Transverse colon (tissue), 4 donors: ENCODE data around the gene ACSL6.

ENCODE experiments used
- EP300 ChIP-seq: sonication (generic); formaldehyde crosslinking; IDR thresholded peaks from one replicate; pipeline ENCODE4 v1.6.1; 2017; ENCODE audit warnings: antibody characterized with exemption, low read depth
- POLR2A ChIP-seq: fragments of 450-650 bp; IDR thresholded peaks from one replicate; pipeline ENCODE4 v1.6.1; 2016; ENCODE audit warnings: antibody characterized with exemption, mild to moderate bottlenecking, moderate library complexity
- POLR2AphosphoS5 ChIP-seq, 3 donors: sonication (generic); formaldehyde crosslinking; IDR thresholded peaks; one replicate each; pipeline ENCODE4 v1.6.1; 2016; ENCODE audit warnings: antibody characterized with exemption in 3 of 3
- TF ChIP-seq, protein P1 (sequence below), 5 experiments: fragments of 200-600 bp in 3 of 5; fragments of 450-650 bp in 2 of 5; sonication (generic) in 3 of 5; IDR thresholded peaks; 1 replicate in 2 of 5; 2 replicates in 3 of 5; pipeline ENCODE4 v1.5.1; 2016 to 2017; ENCODE audit warnings: antibody characterized with exemption in 5 of 5, inconsistent platforms in 3 of 5, mild to moderate bottlenecking in 2 of 5, moderate library complexity in 1 of 5

DNA sequence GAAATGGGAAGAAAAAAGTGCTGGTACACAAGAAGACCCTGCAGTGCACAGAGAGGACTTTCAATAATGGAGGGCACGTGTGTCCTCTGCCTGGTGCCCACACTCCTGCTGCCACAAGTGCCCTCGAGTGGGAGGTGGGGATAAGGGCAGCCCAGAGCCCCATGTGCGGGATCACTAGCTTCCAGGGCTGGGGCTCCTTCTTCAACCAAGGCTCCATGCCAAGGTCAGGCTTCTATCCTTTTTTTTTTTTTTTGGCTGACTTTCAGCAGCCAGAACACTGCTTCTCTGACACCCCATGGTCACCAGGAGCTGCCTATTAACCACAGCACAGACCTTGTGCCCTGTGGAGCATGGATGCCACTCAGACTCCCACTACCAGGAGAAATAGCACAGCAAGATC lies 7.5 kb downstream of the ACSL6 start:
- no peak for TF ChIP-seq POLR2AphosphoS5 (IDR thresholded peaks at IDR 0.05)
- TF ChIP-seq, protein P1, sequence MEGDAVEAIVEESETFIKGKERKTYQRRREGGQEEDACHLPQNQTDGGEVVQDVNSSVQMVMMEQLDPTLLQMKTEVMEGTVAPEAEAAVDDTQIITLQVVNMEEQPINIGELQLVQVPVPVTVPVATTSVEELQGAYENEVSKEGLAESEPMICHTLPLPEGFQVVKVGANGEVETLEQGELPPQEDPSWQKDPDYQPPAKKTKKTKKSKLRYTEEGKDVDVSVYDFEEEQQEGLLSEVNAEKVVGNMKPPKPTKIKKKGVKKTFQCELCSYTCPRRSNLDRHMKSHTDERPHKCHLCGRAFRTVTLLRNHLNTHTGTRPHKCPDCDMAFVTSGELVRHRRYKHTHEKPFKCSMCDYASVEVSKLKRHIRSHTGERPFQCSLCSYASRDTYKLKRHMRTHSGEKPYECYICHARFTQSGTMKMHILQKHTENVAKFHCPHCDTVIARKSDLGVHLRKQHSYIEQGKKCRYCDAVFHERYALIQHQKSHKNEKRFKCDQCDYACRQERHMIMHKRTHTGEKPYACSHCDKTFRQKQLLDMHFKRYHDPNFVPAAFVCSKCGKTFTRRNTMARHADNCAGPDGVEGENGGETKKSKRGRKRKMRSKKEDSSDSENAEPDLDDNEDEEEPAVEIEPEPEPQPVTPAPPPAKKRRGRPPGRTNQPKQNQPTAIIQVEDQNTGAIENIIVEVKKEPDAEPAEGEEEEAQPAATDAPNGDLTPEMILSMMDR (IDR thresholded peaks at IDR 0.05), result no peak
- TF ChIP-seq POLR2A, result no peak
- no peak for TF ChIP-seq EP300
